Hepatocyte (in vitro differentiated cells): ENCODE data around the gene CDH26.

ENCODE experiments used
- EZH2 ChIP-seq: fragments of 200-600 bp; sonication (generic); IDR thresholded peaks from 2 replicates; pipeline ENCODE4 v1.6.1; 2016; ENCODE audit warnings: antibody characterized with exemption, mild to moderate bottlenecking, borderline replicate concordance
- EZH2phosphoT487 ChIP-seq: fragments of 200-600 bp; sonication (generic); IDR thresholded peaks from one replicate; pipeline ENCODE4 v1.6.1; 2018; ENCODE audit warnings: antibody characterized with exemption, mild to moderate bottlenecking, low read depth, moderate library complexity; ENCODE audit not compliant: unreplicated experiment, severe bottlenecking
- TF ChIP-seq, protein P1 (sequence below): fragments of 200-600 bp; sonication (generic); IDR thresholded peaks from 2 replicates; pipeline ENCODE4 v1.5.1; 2016; ENCODE audit warnings: antibody characterized with exemption, mild to moderate bottlenecking; ENCODE audit not compliant: poor library complexity

- TF ChIP-seq, protein P1, sequence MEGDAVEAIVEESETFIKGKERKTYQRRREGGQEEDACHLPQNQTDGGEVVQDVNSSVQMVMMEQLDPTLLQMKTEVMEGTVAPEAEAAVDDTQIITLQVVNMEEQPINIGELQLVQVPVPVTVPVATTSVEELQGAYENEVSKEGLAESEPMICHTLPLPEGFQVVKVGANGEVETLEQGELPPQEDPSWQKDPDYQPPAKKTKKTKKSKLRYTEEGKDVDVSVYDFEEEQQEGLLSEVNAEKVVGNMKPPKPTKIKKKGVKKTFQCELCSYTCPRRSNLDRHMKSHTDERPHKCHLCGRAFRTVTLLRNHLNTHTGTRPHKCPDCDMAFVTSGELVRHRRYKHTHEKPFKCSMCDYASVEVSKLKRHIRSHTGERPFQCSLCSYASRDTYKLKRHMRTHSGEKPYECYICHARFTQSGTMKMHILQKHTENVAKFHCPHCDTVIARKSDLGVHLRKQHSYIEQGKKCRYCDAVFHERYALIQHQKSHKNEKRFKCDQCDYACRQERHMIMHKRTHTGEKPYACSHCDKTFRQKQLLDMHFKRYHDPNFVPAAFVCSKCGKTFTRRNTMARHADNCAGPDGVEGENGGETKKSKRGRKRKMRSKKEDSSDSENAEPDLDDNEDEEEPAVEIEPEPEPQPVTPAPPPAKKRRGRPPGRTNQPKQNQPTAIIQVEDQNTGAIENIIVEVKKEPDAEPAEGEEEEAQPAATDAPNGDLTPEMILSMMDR, result no peak
- TF ChIP-seq EZH2 (no peak), EZH2phosphoT487 (no peak)
Measured at GRCh38 chr20:60063048-60063451, 104.8 kb downstream of the CDH26 start.
